Renal cortex interstitium (tissue), 11 donors: Measurements from ENCODE around the gene FBXL15. TPM values are rescaled to one million over a fixed set of nuclear protein-coding genes. Genes with fewer than 3 reads are reported as not detected.

Source experiments
- DNase-seq, 11 donors: peaks; one replicate each; pipeline ENCODE4 v3.0.0-alpha.2; 2013; ENCODE audit warnings: low read depth in 9 of 11, low spot score in 4 of 11; ENCODE audit errors: extremely low read depth in 1 of 11
- polyA plus RNA-seq, 3 donors: library from polyadenylated mRNA; unstranded; fragments of 120-200 nt; gene quantifications; one replicate each; pipeline ENCODE4 v1.2.1, GENCODE V29; 2013; ENCODE audit not compliant: insufficient read length in 3 of 3

Gene FBXL15
- polyA plus RNA-seq, 3 donors: 4.9 to 12.5 (median 12.0) TPM

GRCh38 chr10:102467318-102467717, 46.7 kb downstream of the FBXL15 start:
- DNase-seq: no peak

GRCh38 chr10:102467971-102468438, 47.4 kb downstream of the FBXL15 start:
- DNase-seq: no peak

GRCh38 chr10:102468683-102469082, 48.0 kb downstream of the FBXL15 start:
- DNase-seq: no peak

GRCh38 chr10:102470579-102471546, 50.2 kb downstream of the FBXL15 start:
- DNase-seq: no peak

Other genes starting within 250 kb of the FBXL15 start
- gene ELOVL3, start 194.5 kb upstream of the FBXL15 start, polyA plus RNA-seq: 1 to 10 TPM; 2.2 to 3.1 (median 2.9) TPM
- gene PITX3, start 179.3 kb upstream of the FBXL15 start, polyA plus RNA-seq: 1 to 10 TPM in 2 of 3 donors, under 1 TPM in 1; 0.44 to 1.4 (median 1.2) TPM
- gene GBF1, start 175.3 kb upstream of the FBXL15 start, polyA plus RNA-seq: 10 to 100 TPM; 44.2 to 52.3 (median 49.6) TPM
- gene NFKB2, start 25.1 kb upstream of the FBXL15 start, polyA plus RNA-seq: 10 to 100 TPM; 15.2 to 23.8 (median 22.9) TPM
- gene PSD, start 2.1 kb upstream of the FBXL15 start, polyA plus RNA-seq: 10 to 100 TPM in 2 of 3 donors, 1 to 10 TPM in 1; 7.4 to 13.1 (median 12.2) TPM
- gene CUEDC2, start 11.7 kb downstream of the FBXL15 start, polyA plus RNA-seq: 10 to 100 TPM; 76.8 to 92.1 (median 87.1) TPM
- gene C10orf95, start 30.7 kb downstream of the FBXL15 start, polyA plus RNA-seq: 1 to 10 TPM in 2 of 3 donors, under 1 TPM in 1; 0.78 to 2.3 (median 1.3) TPM
- 10 to 100 TPM; 74.2 to 95.7 (median 81.9) TPM for gene ACTR1A, start 81.9 kb downstream of the FBXL15 start, polyA plus RNA-seq
- gene SUFU, start 83.1 kb downstream of the FBXL15 start, polyA plus RNA-seq: 10 to 100 TPM; 27.3 to 30.3 (median 28.2) TPM
- 100 to 1,000 TPM; 124 to 132 (median 127) TPM for gene TRIM8, start 223.6 kb downstream of the FBXL15 start, polyA plus RNA-seq